GM19351 (cell line): ENCODE results near the gene PRKCE.

Experiments
- ATAC-seq: cut with Tn5 transposase; IDR thresholded peaks from one replicate; pipeline ENCODE4 v1.9.1; 2021; ENCODE audit warnings: mild to moderate bottlenecking, moderate library complexity; ENCODE audit not compliant: unreplicated experiment

Gene PRKCE

DNA sequence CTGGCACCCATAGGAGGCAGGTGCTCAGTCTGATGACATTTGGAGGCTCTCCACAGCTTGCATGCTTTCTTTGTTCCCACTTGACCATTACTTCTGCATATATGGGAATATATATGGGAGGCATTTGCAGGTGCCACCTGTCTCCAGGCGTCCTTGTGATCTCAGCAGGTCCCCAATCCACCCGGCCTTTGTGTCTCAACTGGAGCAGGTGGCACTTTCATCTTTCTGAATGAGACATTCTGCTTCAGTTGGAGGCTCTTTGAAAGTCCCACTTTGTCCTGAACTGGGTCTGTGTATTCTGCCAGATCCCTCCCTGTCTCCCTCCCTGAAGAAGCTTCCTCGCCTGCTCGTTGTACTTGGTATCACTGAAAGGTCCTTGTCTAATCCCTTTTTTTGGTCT, 327.6 kb downstream of the PRKCE start:
- ATAC-seq = no peak

DNA sequence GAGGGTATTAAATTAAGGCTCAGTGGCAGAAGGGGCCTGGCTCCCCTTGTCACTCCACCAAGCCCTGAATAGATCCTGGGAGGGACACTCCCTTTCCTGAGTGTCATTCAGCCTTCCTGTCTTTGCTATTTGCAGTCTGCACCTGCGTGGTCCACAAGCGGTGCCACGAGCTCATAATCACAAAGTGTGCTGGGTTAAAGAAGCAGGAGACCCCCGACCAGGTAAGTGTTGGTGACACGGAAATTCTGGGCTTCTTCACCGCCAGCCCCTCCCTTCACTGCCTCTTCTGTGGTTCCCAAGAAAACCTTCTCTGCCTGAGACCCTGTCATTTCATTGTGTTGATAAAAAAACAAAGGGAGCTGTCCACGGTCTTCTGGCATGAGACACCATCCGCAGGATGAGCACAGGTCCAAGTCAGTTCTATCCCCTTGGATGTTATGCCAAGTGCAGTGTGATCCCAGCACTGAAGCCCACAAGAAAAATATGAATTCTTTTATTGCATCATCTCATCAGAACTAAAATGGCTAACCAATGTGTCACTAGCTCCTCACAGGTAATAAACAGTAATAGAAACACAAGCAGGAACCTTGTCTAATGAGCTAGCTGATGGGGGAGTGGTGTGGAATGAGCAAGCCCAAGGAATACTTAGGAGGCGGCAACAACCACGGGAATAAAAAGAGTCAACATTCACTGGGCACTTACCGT, 328.8 kb downstream of the PRKCE start:
- ATAC-seq = no peak

DNA sequence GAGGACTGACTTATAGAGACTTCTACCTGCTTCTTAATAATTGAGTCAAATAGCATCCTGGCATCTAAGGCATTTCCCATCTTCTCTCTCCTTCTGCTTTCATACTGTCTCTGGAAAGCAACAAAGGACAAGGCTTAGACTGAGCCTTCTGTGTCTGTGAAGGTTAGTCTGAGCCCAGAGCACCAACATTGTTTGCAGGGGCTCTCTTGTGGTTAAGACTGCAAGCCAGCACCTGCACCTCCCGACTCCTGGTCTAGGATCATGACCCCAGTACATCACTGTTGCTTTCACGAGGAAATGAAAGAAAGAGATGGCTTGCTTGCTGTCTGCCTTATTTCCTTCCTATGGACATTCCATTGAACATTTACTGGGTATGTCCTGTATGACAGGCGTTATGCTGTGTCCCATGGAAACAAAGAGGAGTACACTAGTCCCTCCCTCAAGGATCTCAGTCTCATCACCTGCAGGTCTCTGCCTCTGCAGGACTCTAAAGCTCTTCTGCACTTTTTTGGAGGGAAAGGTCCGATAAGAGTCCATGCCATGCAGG, 330.0 kb downstream of the PRKCE start:
- no peak for ATAC-seq

DNA sequence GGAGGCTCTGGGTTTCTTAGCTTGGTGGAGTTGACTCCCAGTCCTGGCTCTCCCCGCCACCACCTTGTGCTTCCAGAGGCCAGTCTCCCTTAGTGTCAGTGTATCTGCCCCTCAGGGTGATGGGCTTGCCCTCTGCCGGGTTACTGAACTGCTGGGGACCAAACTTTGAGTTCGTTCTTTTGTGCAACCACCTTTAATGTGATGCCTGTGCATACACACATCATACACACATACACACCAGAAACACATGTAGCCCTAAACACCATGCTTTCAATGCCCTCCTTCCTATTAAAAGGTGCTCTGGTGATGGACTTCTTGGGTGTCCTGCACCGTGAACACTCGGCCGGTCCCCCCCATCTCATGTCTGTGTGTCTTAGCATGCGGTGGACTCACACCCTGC, 330.6 kb downstream of the PRKCE start:
- ATAC-seq = no peak

- no peak for ATAC-seq
Measured at GRCh38 chr2:45983213-45983612, 331.7 kb downstream of the PRKCE start.

DNA sequence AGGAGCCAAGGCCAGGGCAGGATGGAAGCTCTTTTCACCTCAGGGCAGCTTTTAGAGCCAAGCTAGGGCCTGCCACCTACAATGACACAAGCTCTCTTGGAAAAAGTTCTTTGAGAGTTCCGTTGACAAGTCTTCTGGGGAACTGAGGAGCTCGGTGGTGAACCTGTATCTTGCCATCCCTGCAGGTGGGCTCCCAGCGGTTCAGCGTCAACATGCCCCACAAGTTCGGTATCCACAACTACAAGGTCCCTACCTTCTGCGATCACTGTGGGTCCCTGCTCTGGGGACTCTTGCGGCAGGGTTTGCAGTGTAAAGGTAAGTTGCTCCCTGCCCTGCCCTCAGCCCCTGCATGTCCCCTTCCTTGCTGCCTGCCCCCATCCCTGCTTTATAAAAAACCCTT, 332.9 kb downstream of the PRKCE start:
- no peak for ATAC-seq

- no peak for ATAC-seq
Measured at GRCh38 chr2:45984896-45985473, 333.5 kb downstream of the PRKCE start.

- ATAC-seq = no peak
Measured at GRCh38 chr2:45986509-45986908, 335.0 kb downstream of the PRKCE start.

DNA sequence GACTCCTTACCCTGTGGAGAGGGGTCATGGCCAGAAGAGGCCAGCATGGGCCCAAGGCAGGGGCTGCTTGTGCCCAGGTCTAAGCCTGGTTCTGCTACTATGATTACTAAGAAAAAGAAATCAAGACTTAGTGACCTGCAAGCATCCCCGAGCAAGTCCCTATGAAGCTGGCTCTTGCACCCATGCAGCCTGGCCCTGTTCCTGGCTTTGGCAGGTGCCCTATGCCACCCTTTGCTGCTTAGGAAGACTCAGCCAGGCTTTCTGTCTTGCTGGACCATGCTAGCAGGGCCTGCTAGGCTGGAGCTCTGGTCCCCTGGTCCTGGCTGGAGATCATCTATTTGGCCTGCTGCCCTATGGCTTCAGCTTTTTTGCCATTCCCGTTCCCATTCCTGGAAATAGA, 336.4 kb downstream of the PRKCE start:
- ATAC-seq = no peak

- no peak for ATAC-seq
Measured at GRCh38 chr2:45988879-45989278, 337.4 kb downstream of the PRKCE start.

GRCh38 chr2:45990131-45990530, 338.7 kb downstream of the PRKCE start:
- ATAC-seq = no peak

GRCh38 chr2:45992021-45992740, 340.7 kb downstream of the PRKCE start:
- ATAC-seq = no peak

DNA sequence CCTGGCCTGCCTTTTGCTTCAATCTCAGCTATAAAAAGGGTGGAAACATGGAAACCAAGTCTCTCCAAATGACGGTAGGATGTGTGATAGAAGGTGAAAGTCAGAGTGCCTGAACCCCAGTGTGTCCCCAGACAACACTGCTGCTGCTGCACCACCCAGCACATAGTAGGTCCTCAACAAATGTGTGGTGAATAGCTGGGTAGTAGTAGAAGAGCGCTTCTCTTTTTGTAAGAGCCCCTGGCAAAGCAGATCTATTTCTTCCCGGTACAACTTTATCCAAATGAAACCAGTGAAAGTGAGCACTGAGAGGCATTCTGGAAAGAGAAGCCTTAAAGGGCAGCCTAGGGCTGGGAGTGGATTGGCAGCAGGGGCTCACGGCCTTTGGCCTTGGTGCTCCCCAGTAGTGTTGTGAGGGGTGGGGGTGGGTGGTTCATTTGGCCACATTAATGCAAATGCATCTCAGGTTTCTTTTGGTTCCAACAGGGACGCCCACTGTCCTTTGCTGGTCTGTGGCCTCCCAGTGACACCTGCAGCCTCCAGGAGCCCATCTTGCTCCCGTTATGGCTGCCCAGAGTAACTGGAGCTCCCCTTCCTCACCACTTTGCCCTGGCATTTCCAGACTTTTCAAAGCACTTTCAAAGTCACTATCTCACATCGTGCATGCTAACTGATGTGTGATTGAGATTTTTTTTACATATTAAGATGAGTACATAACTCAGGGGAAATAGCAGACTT, 341.4 kb downstream of the PRKCE start:
- no peak for ATAC-seq

- no peak for ATAC-seq
Measured at GRCh38 chr2:45993476-45993991, 342.1 kb downstream of the PRKCE start.

DNA sequence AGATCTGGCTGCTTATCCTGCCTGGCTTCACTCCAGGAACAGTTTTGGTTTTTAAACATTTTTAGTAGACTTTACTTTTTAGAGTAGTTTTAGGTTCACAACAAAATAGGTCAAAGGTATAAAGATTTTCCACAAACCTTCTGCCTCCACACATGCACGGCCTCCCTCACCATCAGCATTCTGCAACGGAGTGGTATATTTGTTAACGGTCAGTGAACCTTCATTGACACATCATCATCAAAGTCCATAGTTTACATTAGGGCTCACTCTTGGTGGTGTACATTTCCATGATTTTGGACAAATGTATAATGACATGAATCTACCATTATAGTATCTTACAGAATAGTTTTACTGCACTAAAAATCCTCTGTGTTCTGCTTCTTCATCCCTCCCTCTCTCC, 342.6 kb downstream of the PRKCE start:
- ATAC-seq = no peak

DNA sequence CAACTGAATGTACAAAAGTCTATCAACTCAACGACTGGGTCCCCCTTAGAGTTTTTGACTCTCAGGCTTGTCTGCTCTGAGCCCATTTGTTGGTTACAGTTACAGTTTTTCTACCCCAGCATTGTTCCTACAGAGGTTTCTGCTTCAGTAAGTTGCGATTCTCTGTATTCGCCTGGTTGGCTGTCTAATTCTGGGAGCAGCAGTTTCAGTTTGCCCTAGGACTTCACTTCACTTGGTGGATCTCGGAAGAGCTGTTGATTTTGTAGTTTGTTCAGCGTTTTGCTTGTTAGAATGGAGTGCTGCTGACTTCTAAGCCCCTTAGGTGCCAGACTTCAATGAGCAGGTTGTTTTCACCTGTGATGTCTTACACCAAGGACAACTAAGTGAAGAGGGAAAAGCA, 349.2 kb downstream of the PRKCE start:
- ATAC-seq = no peak

DNA sequence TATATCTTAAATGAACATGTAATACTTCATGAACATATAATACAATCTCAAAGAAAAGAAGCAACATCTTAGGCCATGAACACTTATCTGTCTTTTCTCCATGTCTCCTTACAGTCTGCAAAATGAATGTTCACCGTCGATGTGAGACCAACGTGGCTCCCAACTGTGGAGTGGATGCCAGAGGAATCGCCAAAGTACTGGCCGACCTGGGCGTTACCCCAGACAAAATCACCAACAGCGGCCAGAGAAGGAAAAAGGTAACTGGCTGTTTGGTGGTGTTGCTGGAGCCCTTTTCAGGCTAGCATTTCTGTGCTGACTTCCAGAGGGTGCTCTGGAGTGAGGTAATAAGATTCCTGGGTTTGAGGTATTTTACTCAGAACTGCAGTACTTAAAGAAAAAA, 349.8 kb downstream of the PRKCE start:
- ATAC-seq = no peak

DNA sequence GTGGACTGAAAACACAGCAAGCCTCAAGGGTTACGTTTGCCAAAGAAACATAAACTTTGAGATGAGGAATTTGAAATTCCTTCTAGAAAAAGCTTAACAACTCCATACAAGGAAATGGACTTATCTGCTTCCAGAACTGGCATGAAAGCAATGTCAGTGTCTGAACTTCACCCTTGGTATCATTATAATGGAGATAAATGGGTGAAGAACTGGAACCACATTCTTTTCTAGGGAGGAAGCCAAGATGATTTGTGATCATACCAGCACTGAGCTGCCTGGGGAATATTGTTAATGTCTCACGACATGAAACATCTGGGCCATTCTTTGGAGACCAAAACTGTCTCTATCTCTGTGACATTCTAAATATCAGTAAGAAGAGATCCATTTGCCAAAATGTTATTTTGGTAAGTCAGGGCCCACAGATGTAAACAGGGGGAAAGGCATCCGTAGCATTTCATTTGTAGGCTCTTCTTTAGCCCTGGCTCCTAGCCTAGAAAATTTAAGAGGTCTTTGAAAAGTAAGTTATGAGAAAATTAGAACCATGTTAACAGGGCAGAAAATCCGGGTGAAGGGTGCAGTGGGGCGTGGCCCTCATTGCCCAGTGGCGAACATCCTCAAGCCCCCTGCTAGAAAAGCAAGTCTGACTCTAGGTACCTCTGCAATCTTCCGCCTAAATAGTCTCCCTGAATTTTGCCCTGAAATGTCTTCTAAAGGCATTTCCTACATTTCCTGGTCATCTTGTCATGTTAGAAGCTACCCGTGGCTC, 350.4 kb downstream of the PRKCE start:
- no peak for ATAC-seq

DNA sequence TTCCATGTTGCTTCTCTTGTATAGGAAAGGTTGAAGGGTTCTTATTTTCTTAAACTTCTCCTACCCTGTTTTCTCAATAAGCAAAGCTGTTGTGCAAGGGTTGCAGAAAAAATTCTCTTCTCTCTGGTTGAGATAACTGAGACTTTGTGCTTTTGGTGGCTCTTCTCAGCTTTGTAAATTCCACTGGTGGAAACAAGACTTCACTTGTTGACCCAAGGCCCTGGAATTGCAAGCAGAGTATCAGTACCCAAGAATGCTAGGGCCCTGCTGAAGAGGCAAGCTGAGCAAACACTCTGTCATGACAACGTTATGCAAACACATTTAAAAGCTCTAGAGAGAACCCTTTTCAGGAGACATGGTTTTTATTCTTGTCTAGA, 351.0 kb downstream of the PRKCE start:
- ATAC-seq = no peak

DNA sequence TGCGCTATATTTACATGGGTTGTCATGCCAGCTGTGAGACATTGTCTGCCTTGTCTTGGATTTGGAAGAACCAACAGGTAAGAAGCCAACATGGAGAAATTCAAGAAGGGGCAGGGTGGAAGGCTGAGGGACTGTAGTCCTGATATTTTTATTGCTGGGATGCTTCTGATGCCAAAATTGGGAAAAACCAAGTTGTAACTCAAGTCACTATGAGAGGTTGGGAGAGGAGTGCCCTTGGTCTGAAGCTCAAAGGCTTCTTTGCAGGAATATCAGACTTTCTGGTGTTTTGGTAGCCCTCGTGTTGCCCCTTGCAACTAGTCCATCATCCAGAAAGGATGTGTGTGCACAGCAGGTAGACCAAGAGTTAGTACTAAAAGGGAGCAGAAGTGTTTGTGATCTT, 351.5 kb downstream of the PRKCE start:
- ATAC-seq = no peak
